ES-I3 (cell line): ENCODE results near the gene UBXN11.
"Not testable (repeated sequence)": the region's sequence is repeated elsewhere in the genome, so short reads cannot be mapped to it uniquely, and the experiment has no call there.

ENCODE experiments used
- H3K36me3 ChIP-seq: 2 replicates; pipeline ENCODE4 v1.6.1; 2013; ENCODE audit warnings: mild to moderate bottlenecking, low read length, control low read depth, moderate library complexity; ENCODE audit not compliant: insufficient read depth
- H3K4me1 ChIP-seq: 2 replicates; pipeline ENCODE4 v1.6.1; 2013; ENCODE audit warnings: mild to moderate bottlenecking, control low read depth, low read length; ENCODE audit not compliant: insufficient read depth
- H3K9ac ChIP-seq: 2 replicates; pipeline ENCODE4 v1.6.1; 2013; ENCODE audit warnings: low read depth, mild to moderate bottlenecking, low read length, moderate library complexity
- H3K9me3 ChIP-seq: 2 replicates; pipeline ENCODE4 v1.6.1; 2013; ENCODE audit warnings: mild to moderate bottlenecking, low read length, moderate library complexity; ENCODE audit not compliant: control insufficient read depth, insufficient read depth

UBXN11 gene

GRCh38 chr1:26346274-26347033 is 40.0 kb upstream of the UBXN11 start:
- Histone ChIP-seq H3K4me1 (peaks cover 22% of the 10 kb centered on the region), H3K9me3 (no peaks in the 10 kb centered on the region), H3K36me3 (no peaks in the 10 kb centered on the region), H3K9ac (no peak overlapping the region)

DNA sequence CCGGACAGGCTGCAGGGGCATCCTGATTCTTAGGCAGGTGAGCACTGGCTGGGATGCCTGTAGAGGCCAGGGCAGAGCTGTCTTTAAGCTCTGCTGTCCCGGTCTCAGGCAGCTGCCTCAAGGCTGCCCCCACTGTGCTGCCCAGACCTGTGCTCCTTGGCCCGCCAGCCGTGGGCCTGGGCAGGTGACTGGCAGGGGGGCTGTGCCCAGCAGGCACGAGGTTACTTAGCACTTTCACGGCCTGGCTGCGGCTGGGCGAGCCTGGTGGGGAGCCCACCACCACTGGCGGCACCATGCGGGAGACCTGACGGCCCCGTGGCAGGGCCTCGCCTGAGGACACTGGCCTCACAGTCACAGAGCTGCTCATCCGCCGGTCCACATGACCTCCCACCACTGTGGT is 39.3 kb upstream of the UBXN11 start:
- peaks cover 15% of the 10 kb centered on the region; the same call in 1 of the 2 replicates for H3K4me1 ChIP-seq
- H3K9ac ChIP-seq = no peak overlapping the region
- no peaks in the 10 kb centered on the region for H3K36me3 ChIP-seq
- H3K9me3 ChIP-seq = no peaks in the 10 kb centered on the region

DNA sequence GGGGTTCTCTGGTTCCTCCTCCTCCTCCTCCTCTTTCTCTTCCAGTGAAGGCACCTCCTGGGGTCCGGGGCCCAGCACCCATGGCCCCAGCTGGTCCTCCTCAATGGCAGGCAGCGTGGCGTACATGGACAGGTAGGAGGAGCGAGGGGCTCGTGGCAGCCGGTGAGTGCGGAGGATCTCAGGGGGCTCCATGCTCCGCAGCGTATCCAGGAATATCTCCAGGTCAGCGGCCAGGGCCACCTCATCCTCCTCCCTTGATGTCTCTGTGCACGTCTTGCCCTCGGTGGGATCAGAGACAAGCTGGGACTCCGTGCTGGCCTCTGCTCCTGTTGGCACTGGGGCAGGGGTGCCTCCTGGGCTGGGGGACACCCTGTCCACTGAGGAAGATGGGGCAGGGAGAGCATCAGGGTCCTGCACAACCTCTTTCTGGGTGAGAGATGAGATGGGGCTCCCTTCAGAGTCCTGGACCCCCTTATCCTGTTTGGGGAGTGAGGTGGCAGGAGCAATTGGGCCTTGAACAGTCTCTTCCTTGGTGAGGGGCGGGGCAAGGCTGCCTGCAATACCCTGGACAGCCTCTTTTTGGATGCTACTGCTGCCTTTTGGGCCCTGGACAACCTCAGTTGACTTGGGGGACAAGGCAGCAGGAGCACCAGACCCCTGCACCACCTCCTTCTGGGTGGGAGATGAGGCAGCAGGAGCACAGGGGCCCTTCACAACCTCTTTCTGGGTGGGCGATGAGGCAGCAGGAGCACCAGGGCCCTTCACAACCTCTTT is 37.9 kb upstream of the UBXN11 start:
- H3K9me3 ChIP-seq = no peaks in the 10 kb centered on the region
- no peak overlapping the region for H3K9ac ChIP-seq
- H3K36me3 ChIP-seq = no peaks in the 10 kb centered on the region
- H3K4me1 ChIP-seq = peaks cover 1% of the 10 kb centered on the region; the same call in 1 of the 2 replicates

DNA sequence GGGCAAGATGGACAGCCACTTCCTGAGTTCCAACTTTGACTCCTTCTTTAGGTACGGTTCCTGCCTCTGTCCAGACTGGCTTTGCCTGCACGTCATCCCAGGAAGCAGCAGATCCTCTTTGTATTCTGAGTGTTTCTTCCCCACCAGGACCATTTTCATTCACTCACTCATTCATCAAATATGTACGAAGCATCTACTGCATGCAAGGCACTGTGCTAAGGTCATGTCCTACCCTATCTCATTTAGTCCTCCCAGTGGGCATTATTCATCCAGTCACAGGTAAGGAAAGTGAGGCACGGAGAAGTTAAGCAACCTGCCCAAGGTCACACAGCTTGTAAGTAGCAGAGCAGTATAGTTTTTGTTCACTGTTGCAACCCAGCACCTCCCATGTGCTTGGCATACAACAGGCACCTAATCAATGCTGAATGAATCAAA is 33.6 kb upstream of the UBXN11 start:
- no peaks in the 10 kb centered on the region for H3K9me3 ChIP-seq
- no peak overlapping the region for H3K9ac ChIP-seq
- H3K4me1 ChIP-seq = peaks cover 5% of the 10 kb centered on the region; the same call in 1 of the 2 replicates
- no peaks in the 10 kb centered on the region for H3K36me3 ChIP-seq

DNA sequence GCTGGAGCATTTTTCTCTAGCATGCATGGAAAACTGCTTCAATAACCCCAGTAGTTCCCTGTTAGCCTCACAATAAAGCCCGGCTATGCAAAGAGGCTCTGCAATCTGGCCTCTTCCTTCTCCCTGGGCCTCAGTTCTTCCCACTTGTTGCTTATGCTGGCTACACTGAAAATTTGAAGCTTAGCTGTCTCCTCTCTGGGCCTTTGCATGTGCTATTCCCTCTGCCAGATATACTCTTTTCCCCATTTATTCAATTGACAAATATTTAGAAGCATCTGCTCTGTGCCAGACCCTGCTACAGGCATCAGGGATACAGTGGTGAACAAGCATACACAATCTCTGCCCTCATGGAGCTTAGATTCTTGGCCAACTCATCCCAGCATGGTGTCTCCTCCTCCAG is 32.2 kb upstream of the UBXN11 start:
- no peaks in the 10 kb centered on the region for H3K36me3 ChIP-seq
- peaks cover 5% of the 10 kb centered on the region; the same call in 1 of the 2 replicates for H3K4me1 ChIP-seq
- H3K9me3 ChIP-seq = no peaks in the 10 kb centered on the region
- H3K9ac ChIP-seq = no peak overlapping the region

- Histone ChIP-seq H3K36me3 (no peaks in the 10 kb centered on the region), H3K9me3 (no peaks in the 10 kb centered on the region), H3K4me1 (peaks cover 5% of the 10 kb centered on the region; the same call in 1 of the 2 replicates), H3K9ac (no peak overlapping the region)
Observed at GRCh38 chr1:26337625-26338024, 31.2 kb upstream of the UBXN11 start.

DNA sequence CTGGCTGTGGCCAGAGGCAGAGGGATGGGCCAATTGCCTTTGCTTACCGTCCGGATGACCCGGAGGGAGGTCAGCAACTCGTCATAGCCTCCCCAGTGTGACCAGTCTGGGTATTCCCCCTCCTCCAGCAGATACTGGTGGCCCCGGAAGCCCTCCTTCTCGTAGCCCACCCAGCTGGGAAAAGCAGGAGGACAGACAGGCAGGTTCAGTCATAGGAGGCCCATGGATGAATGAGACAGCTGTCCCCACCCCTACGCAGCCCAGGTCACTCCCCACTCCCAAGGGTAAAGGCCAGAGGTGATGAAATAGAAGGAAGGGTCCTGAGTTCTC is 30.7 kb upstream of the UBXN11 start:
- Histone ChIP-seq H3K9me3 (no peaks in the 10 kb centered on the region), H3K4me1 (peaks cover 5% of the 10 kb centered on the region; the same call in 1 of the 2 replicates), H3K36me3 (no peaks in the 10 kb centered on the region), H3K9ac (0 out of 2 replicates have a peak overlapping the region, but pooled peaks have one; percentile 52)

- H3K9ac ChIP-seq = peak overlapping the region; percentile 52
- H3K36me3 ChIP-seq = no peaks in the 10 kb centered on the region
Observed at GRCh38 chr1:26336477-26337205, 30.2 kb upstream of the UBXN11 start.

DNA sequence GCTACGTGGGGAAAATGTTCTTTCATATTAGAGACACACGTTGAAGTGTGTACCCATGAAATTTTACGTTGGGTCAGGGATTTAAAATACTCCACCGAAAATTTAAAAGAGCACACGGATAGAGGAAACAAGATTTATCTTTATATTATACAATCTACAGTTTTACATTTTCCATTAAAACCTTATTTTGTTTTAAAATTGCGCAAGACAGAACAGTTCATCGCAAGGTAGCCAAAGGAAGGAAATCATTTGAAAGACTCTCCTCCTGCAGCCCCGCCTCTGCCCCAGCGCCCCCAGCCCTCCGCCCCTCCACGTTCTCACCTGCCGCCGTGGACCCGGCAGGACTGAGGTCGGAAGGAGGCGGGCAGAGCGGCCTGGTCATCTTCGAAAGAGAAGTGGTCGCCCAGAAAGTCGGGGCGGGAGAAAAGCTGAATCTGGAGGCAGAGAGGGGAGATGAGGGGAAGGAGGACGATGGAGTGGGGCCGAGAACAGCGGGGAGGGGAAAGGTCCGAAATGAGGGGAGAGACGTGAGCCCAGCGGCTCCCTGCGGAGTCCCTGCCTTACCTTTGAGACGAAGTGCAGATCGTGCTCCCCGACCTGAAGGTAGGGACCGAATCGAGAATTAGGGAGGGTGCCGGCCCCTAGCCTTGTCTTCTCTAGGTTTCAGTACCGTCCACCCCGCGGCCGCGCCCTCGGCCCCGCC is 29.5 kb upstream of the UBXN11 start:
- Histone ChIP-seq H3K9me3 (no peaks in the 10 kb centered on the region), H3K4me1 (peaks cover 5% of the 10 kb centered on the region; the same call in 1 of the 2 replicates), H3K9ac (peak overlapping the region; percentile 52)

More at GRCh38 chr1:26336477-26337205, 30.2 kb upstream of the UBXN11 start:
- Histone ChIP-seq H3K4me1 (peaks cover 5% of the 10 kb centered on the region; the same call in 1 of the 2 replicates), H3K9me3 (no peaks in the 10 kb centered on the region)

DNA sequence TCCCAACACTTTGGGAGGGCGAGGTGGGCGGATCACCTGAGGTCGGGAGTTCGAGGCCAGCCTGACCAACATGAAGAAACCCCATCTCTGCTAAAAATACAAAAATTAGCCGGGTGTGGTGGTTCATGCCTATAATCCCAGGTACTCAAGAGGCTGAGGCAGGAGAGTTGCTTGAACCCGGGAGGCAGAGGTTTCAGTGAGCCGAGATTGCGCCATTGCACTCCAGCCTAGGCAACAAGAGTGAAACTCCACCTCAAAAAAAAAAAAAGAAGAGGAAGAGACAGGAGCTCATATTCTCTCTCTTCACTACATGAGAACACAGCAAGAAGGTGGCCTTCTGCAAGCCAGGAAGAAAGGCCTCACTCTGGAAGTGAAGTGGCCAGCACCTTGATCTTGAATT is 26.9 kb upstream of the UBXN11 start:
- H3K9me3 ChIP-seq, H3K36me3 ChIP-seq, H3K9ac ChIP-seq, H3K4me1 ChIP-seq: not testable (repeated sequence)

More for the DNA sequence above, 29.5 kb upstream of the UBXN11 start:
- no peaks in the 10 kb centered on the region for H3K36me3 ChIP-seq

DNA sequence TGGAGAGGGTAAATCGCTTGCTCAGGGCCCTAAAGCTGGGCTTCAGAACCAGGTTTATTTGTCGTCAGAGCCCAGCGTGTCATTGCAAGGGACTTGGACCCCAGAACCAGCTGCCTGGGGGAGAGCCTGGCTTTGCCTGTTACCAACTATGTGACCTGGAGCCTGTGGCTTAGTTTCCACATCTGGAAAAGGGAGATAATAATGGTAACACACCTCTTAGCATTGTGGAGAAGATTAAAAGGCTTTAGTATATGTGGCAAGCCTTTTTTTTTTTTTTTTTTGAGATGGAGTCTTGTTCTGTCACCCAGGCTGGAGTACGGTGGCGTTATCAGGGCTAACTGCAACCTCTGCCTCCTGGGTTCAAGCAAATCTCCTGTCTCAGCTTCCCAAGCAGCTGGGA is 23.8 kb upstream of the UBXN11 start:
- H3K9ac ChIP-seq = no peak overlapping the region
- peaks cover 5% of the 10 kb centered on the region; the same call in 1 of the 2 replicates for H3K4me1 ChIP-seq
- H3K9me3 ChIP-seq = no peaks in the 10 kb centered on the region
- no peaks in the 10 kb centered on the region for H3K36me3 ChIP-seq

GRCh38 chr1:26329380-26329779 is 22.9 kb upstream of the UBXN11 start:
- not testable (repeated sequence) for H3K9ac ChIP-seq, H3K4me1 ChIP-seq, H3K36me3 ChIP-seq, H3K9me3 ChIP-seq

- Histone ChIP-seq H3K36me3 (peaks cover 4% of the 10 kb centered on the region; the same call in 1 of the 2 replicates), H3K9ac (no peak overlapping the region)
Observed at GRCh38 chr1:26328597-26328996, 22.2 kb upstream of the UBXN11 start.

DNA sequence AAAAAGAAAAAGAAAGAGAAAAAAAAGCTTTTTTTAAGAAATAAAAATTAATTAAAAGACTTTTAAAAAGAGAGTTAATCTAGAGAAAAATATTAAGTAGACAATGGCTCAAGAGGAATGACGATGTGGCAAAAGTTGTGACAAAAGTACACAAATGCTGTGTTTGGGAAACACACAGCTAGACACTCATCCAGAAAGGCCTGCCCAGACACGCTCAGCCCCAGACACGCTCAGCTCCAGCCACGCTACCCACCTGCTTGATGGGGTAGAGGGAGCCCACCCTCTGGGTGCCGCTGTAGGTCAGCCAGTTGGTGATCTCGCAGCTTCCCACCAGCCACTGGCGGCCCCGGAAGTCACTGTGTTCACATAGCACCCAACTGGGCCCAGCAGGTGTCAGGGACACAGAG is 21.5 kb upstream of the UBXN11 start:
- H3K9ac ChIP-seq = no peak overlapping the region

More at GRCh38 chr1:26328597-26328996, 22.2 kb upstream of the UBXN11 start:
- peaks cover 5% of the 10 kb centered on the region; the same call in 1 of the 2 replicates for H3K4me1 ChIP-seq
- H3K9me3 ChIP-seq = no peaks in the 10 kb centered on the region

More for the DNA sequence above, 21.5 kb upstream of the UBXN11 start:
- peaks cover 5% of the 10 kb centered on the region; the same call in 1 of the 2 replicates for H3K4me1 ChIP-seq
- H3K9me3 ChIP-seq = no peaks in the 10 kb centered on the region
- peaks cover 4% of the 10 kb centered on the region; the same call in 1 of the 2 replicates for H3K36me3 ChIP-seq
